ENCODE results near the gene TCF12.

DNA sequence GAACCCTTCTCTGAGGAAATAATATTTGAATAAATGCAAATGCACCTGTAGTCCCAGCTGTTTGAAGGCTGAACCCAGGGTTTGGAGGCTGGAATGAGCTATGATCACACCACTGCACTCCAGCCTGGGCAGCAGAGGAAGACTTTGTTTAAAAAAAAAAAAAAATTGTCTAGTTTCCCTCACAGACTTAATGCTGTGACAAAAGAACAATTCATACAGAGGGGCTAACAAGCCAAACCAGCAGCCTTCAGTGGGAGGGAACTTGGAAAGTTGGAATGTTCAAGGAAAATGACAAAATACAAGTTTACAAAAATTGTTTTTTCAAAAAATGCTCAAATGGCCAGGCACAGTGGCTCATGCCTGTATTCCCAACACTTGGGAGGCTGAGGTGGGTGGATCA lies 229.8 kb downstream of the TCF12 start:
- no peak for TF ChIP-seq CTCF (conservative IDR thresholded peaks at IDR 0.05; ENCODE audit: low read length)
- no peak for TF ChIP-seq EZH2phosphoT487 (IDR thresholded peaks at IDR 0.05; ENCODE audit: borderline replicate concordance)
